H1 (cell line): ENCODE results near the gene TTC39A. TPM values are rescaled to one million over a fixed set of nuclear protein-coding genes. Genes with fewer than 3 reads are reported as not detected.

Source experiments
- CTCF ChIA-PET: fragments of 300-600 bp; sonication (Branson Sonifier 250); formaldehyde crosslinking; loops from one replicate; lab custom pipeline; 2021; ENCODE audit not compliant: partially characterized antibody; lab: Charles Lee
- POLR2A ChIA-PET: fragments of 300-600 bp; sonication (Branson Sonifier 250); formaldehyde crosslinking; loops from one replicate; lab custom pipeline; 2021; ENCODE audit warnings: inconsistent platforms; ENCODE audit not compliant: partially characterized antibody; lab: Charles Lee
- DNase-seq, 2 experiments: peaks; one replicate each; pipeline versions ENCODE4 v3.0.0 to v3.0.0-alpha.2; 2010 to 2022; ENCODE audit warnings: low spot score in 2 of 2, low read depth in 1 of 2, mixed read lengths in 1 of 2
- FAIRE-seq: peaks from 2 replicates; lab custom pipeline; 2011; peaks lifted over from hg19 to GRCh38; lab: Jason Lieb, UNC
- H2AFZ ChIP-seq: 2 replicates; pipeline ENCODE4 v1.8.1; 2012; ENCODE audit warnings: low read length, inconsistent platforms
- H2AK5ac ChIP-seq: 2 replicates; pipeline ENCODE4 v1.6.1; 2013; ENCODE audit warnings: low read depth, low read length
- H2BK120ac ChIP-seq: replicated peaks from 2 replicates; pipeline ENCODE3; 2013; ENCODE audit warnings: low read depth, low read length, inconsistent platforms
- H2BK12ac ChIP-seq: 2 replicates; pipeline ENCODE4 v1.6.1; 2013; ENCODE audit warnings: low read depth, low read length
- H2BK15ac ChIP-seq: 2 replicates; pipeline ENCODE4 v1.6.1; 2013; ENCODE audit warnings: low read length
- H2BK20ac ChIP-seq: 2 replicates; pipeline ENCODE4 v1.6.1; 2013; ENCODE audit warnings: low read length
- H2BK5ac ChIP-seq: 2 replicates; pipeline ENCODE4 v1.6.1; 2013; ENCODE audit warnings: low read depth, low read length
- H3K14ac ChIP-seq: 2 replicates; pipeline ENCODE4 v1.6.1; 2013; ENCODE audit warnings: inconsistent platforms; ENCODE audit not compliant: insufficient read length
- H3K18ac ChIP-seq: 2 replicates; pipeline ENCODE4 v1.6.1; 2013; ENCODE audit warnings: low read length; ENCODE audit errors: extremely low read depth
- H3K23ac ChIP-seq: 2 replicates; pipeline ENCODE4 v1.6.1; 2013; ENCODE audit warnings: inconsistent platforms; ENCODE audit not compliant: insufficient read length
- H3K23me2 ChIP-seq: 2 replicates; pipeline ENCODE4 v1.6.1; 2013; ENCODE audit warnings: low read depth, low read length
- H3K27ac ChIP-seq: 2 replicates; pipeline ENCODE4 v1.6.1; 2011; ENCODE audit warnings: low read depth, low read length, inconsistent platforms
- H3K27me3 ChIP-seq, 4 experiments: replicated peaks in 1 of 4; 1 replicate in 1 of 4; 2 replicates in 3 of 4; pipeline versions ENCODE4 v1.6.1 to v1.8.1; 2011 to 2013; ENCODE audit warnings: low read length in 3 of 4, mild to moderate bottlenecking in 3 of 4, inconsistent platforms in 2 of 4, mixed read lengths in 2 of 4, moderate library complexity in 1 of 4; ENCODE audit not compliant: control insufficient read depth in 3 of 4, insufficient read depth in 3 of 4; ENCODE audit errors: extremely low read depth in 1 of 4
- H3K36me3 ChIP-seq, 4 experiments: 2 replicates each; pipeline versions ENCODE4 v1.6.1 to v1.8.1; 2011 to 2013; ENCODE audit warnings: mild to moderate bottlenecking in 4 of 4, low read length in 3 of 4, moderate library complexity in 2 of 4, control low read depth in 1 of 4, inconsistent platforms in 1 of 4; ENCODE audit not compliant: insufficient read depth in 4 of 4, control insufficient read depth in 2 of 4
- H3K4ac ChIP-seq: replicated peaks from 2 replicates; pipeline ENCODE3; 2013; ENCODE audit warnings: low read length, low read depth, mixed read lengths, inconsistent platforms; ENCODE audit not compliant: insufficient read length
- H3K4me1 ChIP-seq, 4 experiments: replicated peaks in 1 of 4; 1 replicate in 1 of 4; 2 replicates in 3 of 4; pipeline versions ENCODE4 v1.6.1 to v1.8.1; 2011 to 2013; ENCODE audit warnings: low read length in 3 of 4, inconsistent platforms in 2 of 4, mixed read lengths in 1 of 4; ENCODE audit not compliant: insufficient read depth in 4 of 4, control insufficient read depth in 3 of 4
- H3K4me2 ChIP-seq, 2 experiments: 2 replicates each; pipeline versions ENCODE4 v1.6.1 to v1.8.1; 2011 to 2013; ENCODE audit warnings: low read depth in 2 of 2, low read length in 2 of 2, control low read depth in 1 of 2, inconsistent platforms in 1 of 2, mild to moderate bottlenecking in 1 of 2; ENCODE audit not compliant: insufficient read depth in 1 of 2
- H3K4me3 ChIP-seq, 4 experiments: fragments of 200-600, 300-600 bp in 1 of 4; sonication (generic), shearing (Covaris generic), sonication (Bioruptor Twin) in 1 of 4; 2 replicates each; pipeline versions ENCODE4 v1.5.1 to v1.8.1; 2011 to 2016; ENCODE audit warnings: low read length in 4 of 4, low read depth in 3 of 4, control low read depth in 2 of 4, inconsistent platforms in 2 of 4, mild to moderate bottlenecking in 2 of 4, mixed read lengths in 1 of 4, moderate library complexity in 1 of 4; ENCODE audit not compliant: insufficient read depth in 2 of 4; ENCODE audit errors: extremely low read depth in 1 of 4
- H3K56ac ChIP-seq: replicated peaks from 2 replicates; pipeline ENCODE3; 2013; ENCODE audit warnings: low read depth, mild to moderate bottlenecking, mixed read lengths, low read length, inconsistent platforms; ENCODE audit not compliant: insufficient read length
- H3K79me1 ChIP-seq: 2 replicates; pipeline ENCODE4 v1.6.1; 2013; ENCODE audit warnings: low read depth, low read length, control low read depth
- H3K79me2 ChIP-seq, 2 experiments: 2 replicates each; pipeline versions ENCODE4 v1.6.1 to v1.8.1; 2012 to 2013; ENCODE audit warnings: low read length in 2 of 2, mild to moderate bottlenecking in 2 of 2, inconsistent platforms in 1 of 2; ENCODE audit not compliant: insufficient read depth in 2 of 2, control insufficient read depth in 1 of 2
- H3K9ac ChIP-seq, 4 experiments: replicated peaks in 1 of 4; 1 replicate in 1 of 4; 2 replicates in 3 of 4; pipeline versions ENCODE4 v1.6.1 to v1.8.1; 2011 to 2013; ENCODE audit warnings: low read depth in 3 of 4, low read length in 3 of 4, control low read depth in 2 of 4, mild to moderate bottlenecking in 2 of 4, moderate library complexity in 2 of 4, inconsistent platforms in 1 of 4; ENCODE audit errors: extremely low read depth in 1 of 4
- H3K9me3 ChIP-seq, 2 experiments: 2 replicates each; pipeline versions ENCODE4 v1.6.1 to v1.8.1; 2012 to 2013; ENCODE audit warnings: mild to moderate bottlenecking in 2 of 2, moderate library complexity in 2 of 2, control low read depth in 1 of 2, inconsistent platforms in 1 of 2, low read depth in 1 of 2, low read length in 1 of 2, mixed read lengths in 1 of 2; ENCODE audit not compliant: insufficient read depth in 2 of 2
- H4K20me1 ChIP-seq, 2 experiments: replicated peaks in 1 of 2; 2 replicates each; pipeline versions ENCODE3 to v1.8.1; 2011 to 2013; ENCODE audit warnings: inconsistent platforms in 2 of 2, low read length in 2 of 2, mild to moderate bottlenecking in 1 of 2; ENCODE audit not compliant: insufficient read depth in 2 of 2, control insufficient read depth in 1 of 2
- H4K5ac ChIP-seq: 2 replicates; pipeline ENCODE4 v1.6.1; 2013; ENCODE audit warnings: low read length, low read depth, mixed read lengths, inconsistent platforms; ENCODE audit not compliant: insufficient read length
- H4K8ac ChIP-seq: 2 replicates; pipeline ENCODE4 v1.8.0; 2013; ENCODE audit warnings: mild to moderate bottlenecking, moderate library complexity, low read length, inconsistent platforms; ENCODE audit not compliant: insufficient read depth; ENCODE audit errors: extremely low read depth
- H4K91ac ChIP-seq: replicated peaks from 2 replicates; pipeline ENCODE3; 2013; ENCODE audit warnings: low read length, mixed read lengths, inconsistent platforms; ENCODE audit not compliant: insufficient read length
- CHD1 ChIP-seq: IDR thresholded peaks from 2 replicates; pipeline ENCODE4 v1.6.1; 2012; ENCODE audit warnings: low read depth, low read length, improper control_type of control experiment
- CTBP2 ChIP-seq: IDR thresholded peaks from 2 replicates; pipeline ENCODE4 v1.7.0; 2011; ENCODE audit warnings: borderline replicate concordance, mild to moderate bottlenecking, moderate library complexity, mixed read lengths, low read length; ENCODE audit not compliant: insufficient read depth, insufficient read length
- FOSL1 ChIP-seq: IDR thresholded peaks from 2 replicates; pipeline ENCODE4 v1.6.1; 2011; ENCODE audit warnings: mild to moderate bottlenecking, low read depth, low read length, moderate library complexity; ENCODE audit not compliant: insufficient read depth
- KDM4A ChIP-seq: IDR thresholded peaks from one replicate; pipeline ENCODE4 v1.7.1; 2012; ENCODE audit warnings: low read depth, mild to moderate bottlenecking, moderate library complexity, low read length, inconsistent platforms; ENCODE audit not compliant: severe bottlenecking
- MAX ChIP-seq: IDR thresholded peaks from 2 replicates; pipeline ENCODE4 v1.6.1; 2012; ENCODE audit warnings: inconsistent platforms
- SP2 ChIP-seq: IDR thresholded peaks from 2 replicates; pipeline ENCODE4 v1.6.1; 2012; ENCODE audit warnings: mild to moderate bottlenecking, low read length, inconsistent platforms
- TCF12 ChIP-seq: IDR thresholded peaks from 2 replicates; pipeline ENCODE4 v1.6.1; 2011; ENCODE audit warnings: low read depth, mild to moderate bottlenecking, low read length
- WGBS, 2 experiments: shearing (Covaris generic) in 1 of 2; methylation state at CpG; one replicate each; pipeline versions ENCODE4 v1.1.6 to v1.1.7; 2013 to 2015; ENCODE audit warnings: low lambda C conversion rate in 2 of 2, mixed read lengths in 2 of 2, inconsistent platforms in 1 of 2, low coverage in 1 of 2, missing lambda C conversion rate in 1 of 2; ENCODE audit not compliant: insufficient replicate concordance in 2 of 2, insufficient coverage in 1 of 2, insufficient read length in 1 of 2; ENCODE audit errors: extremely low coverage in 1 of 2, missing lambda C conversion rate in 1 of 2; 5-methylcytosine and 5-hydroxymethylcytosine counted together
- polyA plus RNA-seq, 7 experiments: library from polyadenylated mRNA; depleted of rRNA in 3 of 7; stranded (reverse) in 5 of 7; unstranded in 2 of 7; fragments of >200 nt in 5 of 7; fragments of 200-250 nt in 2 of 7; gene quantifications; 1 replicate in 5 of 7; 2 replicates in 1 of 7; 4 replicates in 1 of 7; pipeline versions ENCODE4 v1.2.1 to v1.2.3, GENCODE V29; 2011 to 2013; ENCODE audit warnings: missing spikeins in 2 of 7, mixed read lengths in 2 of 7
- total RNA-seq: library from RNA; stranded (reverse); fragmentation: NEBNext Ultra II Directional; extraction: Animal tissue kit (Norgen Biotek cat#: 25700); gene quantifications from 2 replicates; pipeline ENCODE4 v1.2.1, GENCODE V29; 2021

The TTC39A gene
- total and polyA plus RNA-seq, 2 of the 8 experiments (the other 6 are each of a cell fraction or from before 2014, with no cell fraction given): 5.5 to 5.8 TPM

DNA sequence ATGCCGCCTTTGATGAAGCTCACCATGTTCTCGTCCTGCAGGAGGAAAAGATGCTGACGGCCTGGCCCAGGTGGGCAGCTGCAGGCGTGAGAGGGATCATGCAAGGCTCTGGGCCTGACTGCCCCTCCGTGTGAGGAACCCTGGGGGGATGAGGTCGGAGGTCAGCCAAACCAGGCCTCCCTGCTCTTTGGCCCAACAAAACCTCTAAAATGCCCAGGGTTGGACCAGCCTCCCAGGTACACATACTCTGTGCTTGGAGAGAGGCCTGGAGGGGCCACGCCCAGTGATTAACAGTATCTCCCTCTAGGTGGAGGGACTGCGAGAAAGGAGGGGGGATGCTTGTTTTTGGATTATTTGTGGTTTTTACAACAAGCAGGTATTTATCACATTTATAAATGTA lies 21.1 kb downstream of the TTC39A start:
- WGBS, 2 experiments: 84% methylated on average over 8 of the region's 8 CpGs; no CpG with 5 or more reads in 1 of the 2 experiments
- no peaks in the 10 kb centered on the region for H3K36me3 ChIP-seq
- CTCF ChIA-PET: interaction anchor here (0.9 to 1.3 kb wide), 2 partner anchors 9 to 13 kb away, joined by 3 to 4 read pairs; no protein-coding TSS in a partner anchor
- no peak overlapping the region for H4K8ac ChIP-seq
- no peak overlapping the region for H2BK12ac ChIP-seq
- H4K91ac ChIP-seq: no peak overlapping the region
- H3K27ac ChIP-seq: no peak overlapping the region
- H3K4me3 ChIP-seq: no peak overlapping the region
- H4K5ac ChIP-seq: no peak overlapping the region
- no peak for DNase-seq
- no peak overlapping the region for H2BK15ac ChIP-seq
- FAIRE-seq: no peak
- H2AK5ac ChIP-seq: no peak overlapping the region; the same call in 1 of the 2 replicates
- H3K9ac ChIP-seq: no peak overlapping the region
- H2BK5ac ChIP-seq: no peak overlapping the region
- no peak overlapping the region for H3K4me2 ChIP-seq
- no peak overlapping the region for H3K56ac ChIP-seq
- POLR2A ChIA-PET: no interaction called here
- no peak overlapping the region for H3K4ac ChIP-seq
- H2BK20ac ChIP-seq: no peak overlapping the region
- peaks cover 0 to 6% (median under 1%) of the 10 kb centered on the region in 4 experiments; a peak in 3 of 7 replicates for H3K4me1 ChIP-seq
- no peak overlapping the region for H3K14ac ChIP-seq
- H3K23me2 ChIP-seq: no peaks in the 10 kb centered on the region
- no peaks in the 10 kb centered on the region; a peak in 1 of 4 replicates for H3K79me2 ChIP-seq
- H2AFZ ChIP-seq: no peak overlapping the region
- H3K27me3 ChIP-seq: no peaks in the 10 kb centered on the region
- no peaks in the 10 kb centered on the region for H3K79me1 ChIP-seq
- H2BK120ac ChIP-seq: no peak overlapping the region
- no peaks in the 10 kb centered on the region for H3K9me3 ChIP-seq
- H3K23ac ChIP-seq: no peak overlapping the region
- no peak overlapping the region for H3K18ac ChIP-seq
- no peaks in the 10 kb centered on the region for H4K20me1 ChIP-seq
- TF ChIP-seq CTBP2 (no peak), MAX (no peak), KDM4A (no peak), TCF12 (no peak), CHD1 (no peak), FOSL1 (no peak), SP2 (no peak)
